ENCODE results near the gene MID2.

- TF ChIP-seq CTCF (IDR thresholded peaks at IDR 0.05): no peak
- TF ChIP-seq POLR2A (IDR thresholded peaks at IDR 0.05): no peak
These were observed 22.9 kb downstream of the MID2 start for GRCh38 chrX:107848591-107848990.
